ENCODE measurements around the gene MARK3.
"Not testable (repeated sequence)": the region's sequence is repeated elsewhere in the genome, so short reads cannot be mapped to it uniquely, and the experiment has no call there.

The MARK3 gene

DNA sequence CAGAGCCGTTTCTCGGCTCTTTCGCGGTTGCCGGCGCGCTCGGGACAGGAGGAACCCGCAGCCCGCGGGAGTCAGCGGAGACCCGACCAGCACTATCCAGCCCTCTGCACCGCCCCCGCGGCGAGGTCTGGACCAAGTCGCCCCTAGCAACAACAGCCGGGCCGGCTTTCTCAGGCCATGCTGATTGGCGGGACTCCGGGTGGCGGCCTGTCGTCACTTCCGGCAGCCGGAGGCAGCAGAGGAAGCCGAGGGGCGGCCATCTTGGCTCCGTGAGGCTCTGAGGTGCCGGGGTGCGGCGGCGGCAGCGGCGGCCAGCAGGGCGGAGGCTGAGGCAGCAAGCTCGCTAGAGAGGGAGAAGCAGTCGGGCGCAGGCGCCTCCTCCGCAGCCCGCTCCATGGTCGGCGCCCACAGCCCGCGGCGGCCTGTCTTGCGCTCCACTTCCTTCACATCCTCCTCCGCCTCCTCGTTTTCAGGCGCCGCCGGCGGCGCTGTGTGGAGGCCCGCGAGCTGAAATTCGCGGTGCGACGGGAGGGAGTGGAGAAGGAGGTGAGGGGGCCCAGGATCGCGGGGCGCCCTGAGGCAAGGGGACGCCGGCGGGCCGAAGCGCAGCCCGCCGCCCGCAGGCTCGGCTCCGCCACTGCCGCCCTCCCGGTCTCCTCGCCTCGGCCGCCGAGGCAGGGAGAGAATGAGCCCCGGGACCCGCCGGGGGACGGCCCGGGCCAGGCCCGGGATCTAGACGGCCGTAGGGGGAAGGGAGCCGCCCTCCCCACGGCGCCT is at the start of gene MARK3:
MARK3 (plus strand) TSS at position 264 of the 777 bp plus-strand sequence. CDS start 615 bp downstream, outside the sequence.
- DNase-seq: peak; percentile 98

DNA sequence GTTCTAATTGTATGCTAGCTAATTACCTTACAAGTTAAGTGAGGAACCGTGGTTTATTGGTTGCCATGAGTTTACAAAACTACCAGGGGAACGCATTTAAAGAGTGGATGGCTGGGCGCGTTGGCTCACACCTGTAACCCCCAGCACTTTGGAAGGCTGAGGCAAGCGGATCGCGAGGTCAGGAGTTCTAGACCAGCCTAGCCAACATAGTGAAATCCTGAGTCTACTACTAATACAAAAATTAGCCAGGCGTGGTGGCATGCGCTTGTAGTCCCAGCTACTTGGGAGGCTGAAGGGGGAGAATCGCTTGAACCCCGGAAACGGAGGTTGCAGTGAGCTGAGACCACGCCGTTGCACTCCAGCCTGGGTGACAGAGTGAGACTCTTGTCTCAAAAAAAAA is 49.0 kb upstream of the MARK3 start:
- no peak for DNase-seq

DNA sequence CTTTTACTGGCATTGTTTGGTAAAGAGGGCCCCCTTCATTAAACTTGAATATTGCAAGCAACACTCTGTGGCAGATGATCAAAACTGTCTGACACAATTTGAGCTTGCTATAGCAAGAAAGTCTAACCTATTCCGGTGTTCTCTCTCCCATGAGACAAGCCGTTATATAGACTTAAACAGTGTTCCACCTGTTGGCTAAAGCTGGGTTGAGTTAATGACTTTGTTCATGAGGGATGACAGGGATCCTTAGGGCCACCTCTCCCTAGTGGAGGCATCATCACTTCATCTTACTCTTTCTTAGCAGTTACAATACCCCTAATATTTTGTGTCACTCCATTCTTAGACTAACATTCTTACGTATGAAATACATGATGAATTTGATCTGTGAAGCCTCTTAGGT is 47.4 kb upstream of the MARK3 start:
- no peak for DNase-seq

DNA sequence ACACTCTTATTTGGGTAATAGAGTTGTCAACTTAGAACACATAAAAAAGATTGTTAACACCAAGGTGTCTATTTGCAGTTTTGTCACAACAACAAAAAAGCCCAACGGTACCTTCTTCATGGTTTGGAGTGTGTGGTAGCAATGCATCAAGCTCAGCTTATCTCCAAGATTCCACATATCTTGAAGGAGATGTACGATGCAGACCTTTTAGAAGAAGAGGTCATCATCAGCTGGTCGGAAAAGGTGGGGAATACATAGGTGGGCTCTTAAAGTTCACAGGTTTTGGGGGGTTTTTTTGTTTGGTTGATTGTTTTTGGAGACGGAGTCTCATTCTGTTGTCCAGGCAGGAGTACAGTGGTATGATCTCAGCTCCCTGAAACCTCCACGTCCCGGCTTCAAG is 45.7 kb upstream of the MARK3 start:
- no peak for DNase-seq

DNA sequence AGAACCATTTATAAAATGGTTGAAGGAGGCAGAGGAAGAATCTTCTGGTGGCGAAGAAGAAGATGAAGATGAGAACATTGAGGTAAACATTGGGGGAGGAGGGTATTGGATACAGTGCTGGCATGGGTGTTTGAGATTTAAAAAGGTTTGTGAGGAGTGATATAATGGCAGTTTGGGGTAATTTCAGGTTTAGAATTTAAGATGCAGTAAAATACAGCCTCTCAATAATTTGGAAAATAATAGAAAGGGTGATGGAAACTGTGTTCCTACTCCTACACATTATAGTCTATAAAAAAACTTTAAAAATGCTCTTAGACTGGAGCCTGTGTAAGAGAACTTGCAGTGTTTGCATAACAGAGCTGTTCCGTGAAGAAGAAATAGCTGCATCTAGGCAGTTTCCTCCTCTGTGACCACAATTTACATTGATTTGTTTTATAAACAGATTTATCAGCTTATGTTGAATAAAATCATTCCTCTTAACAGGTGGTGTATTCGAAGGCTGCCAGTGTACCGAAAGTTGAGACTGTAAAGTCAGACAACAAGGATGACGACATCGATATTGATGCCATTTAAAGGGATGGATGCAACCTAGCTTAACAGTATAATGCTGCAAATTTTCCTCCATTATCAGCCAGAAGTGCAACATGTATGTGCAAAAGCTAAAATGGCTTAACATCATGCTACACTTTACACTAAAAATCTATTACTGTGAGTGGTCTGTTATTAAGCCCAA is 44.6 kb upstream of the MARK3 start:
- DNase-seq: no peak

DNA sequence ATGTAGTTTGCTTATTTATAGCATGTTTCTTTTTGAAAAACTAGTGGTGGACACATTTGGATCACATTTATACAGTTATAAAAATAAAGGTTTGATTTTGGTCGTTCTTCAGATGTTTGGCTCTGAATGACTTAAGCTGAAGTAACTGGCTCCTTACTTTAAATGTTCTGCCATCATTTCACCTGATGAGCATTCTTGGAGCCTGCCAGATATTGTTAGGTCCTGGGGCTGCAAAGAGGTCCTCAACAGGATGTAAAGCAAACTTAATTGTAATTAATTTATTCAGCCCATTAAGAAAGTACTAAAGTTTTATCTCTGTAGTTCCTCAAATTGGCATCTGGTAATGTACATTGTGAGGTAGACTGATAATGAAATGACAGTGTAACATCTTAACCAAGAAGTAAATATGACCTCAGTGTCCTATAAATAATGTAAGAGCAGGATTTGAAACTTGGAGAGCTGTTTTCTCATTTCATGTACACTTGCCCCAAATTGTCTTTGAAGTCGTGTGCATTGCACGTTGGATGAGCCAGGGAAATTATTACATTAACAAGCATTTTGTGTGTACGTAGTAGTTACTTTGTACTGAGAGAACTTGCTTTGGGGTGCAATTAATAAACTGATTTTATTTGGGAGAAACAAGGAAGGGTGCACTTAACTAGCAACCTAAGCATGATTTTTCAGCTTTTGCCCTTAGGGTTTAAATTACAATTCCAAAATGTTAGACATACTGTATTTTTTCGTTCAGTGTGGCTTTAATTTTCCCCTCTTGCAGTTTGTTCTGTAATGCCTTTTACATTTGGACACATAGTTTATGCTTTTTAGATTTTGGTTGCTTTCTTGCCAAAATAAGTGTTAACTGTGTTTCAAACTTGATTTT is 43.7 kb upstream of the MARK3 start:
- no peak for DNase-seq

DNA sequence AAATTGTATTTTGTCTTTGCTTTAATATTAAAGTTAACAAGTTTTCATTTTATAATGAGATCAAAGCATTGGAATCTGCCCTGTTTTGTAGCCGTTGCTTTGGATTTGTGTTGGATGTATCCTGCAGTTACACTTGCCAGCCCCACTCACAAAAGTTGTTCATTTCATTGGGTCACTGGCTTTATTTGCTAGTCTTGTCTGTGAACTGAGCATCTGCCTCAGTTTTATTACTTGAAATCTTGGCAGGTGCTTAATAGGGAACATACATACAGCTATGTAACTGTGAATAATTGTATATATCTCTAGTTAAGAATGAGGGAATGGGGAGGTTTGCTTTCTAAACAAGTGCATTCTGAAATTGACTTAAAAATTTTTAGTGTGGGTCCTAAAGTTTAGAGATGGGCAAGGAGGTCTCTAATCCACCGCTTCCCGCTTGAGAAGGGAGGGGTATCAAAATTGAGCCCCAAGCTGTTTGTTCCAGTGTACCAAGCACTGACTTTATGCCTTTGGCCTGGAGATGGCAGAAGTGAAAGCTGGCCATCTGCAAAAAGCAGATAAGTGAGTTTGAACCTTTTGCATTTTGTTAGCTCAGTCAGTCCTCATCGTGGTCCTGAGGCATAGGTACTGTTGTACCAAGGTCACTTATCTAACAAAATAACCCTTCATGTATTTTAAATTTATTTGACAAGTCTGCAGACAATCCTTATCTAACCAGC is 41.9 kb upstream of the MARK3 start:
- no peak for DNase-seq

DNA sequence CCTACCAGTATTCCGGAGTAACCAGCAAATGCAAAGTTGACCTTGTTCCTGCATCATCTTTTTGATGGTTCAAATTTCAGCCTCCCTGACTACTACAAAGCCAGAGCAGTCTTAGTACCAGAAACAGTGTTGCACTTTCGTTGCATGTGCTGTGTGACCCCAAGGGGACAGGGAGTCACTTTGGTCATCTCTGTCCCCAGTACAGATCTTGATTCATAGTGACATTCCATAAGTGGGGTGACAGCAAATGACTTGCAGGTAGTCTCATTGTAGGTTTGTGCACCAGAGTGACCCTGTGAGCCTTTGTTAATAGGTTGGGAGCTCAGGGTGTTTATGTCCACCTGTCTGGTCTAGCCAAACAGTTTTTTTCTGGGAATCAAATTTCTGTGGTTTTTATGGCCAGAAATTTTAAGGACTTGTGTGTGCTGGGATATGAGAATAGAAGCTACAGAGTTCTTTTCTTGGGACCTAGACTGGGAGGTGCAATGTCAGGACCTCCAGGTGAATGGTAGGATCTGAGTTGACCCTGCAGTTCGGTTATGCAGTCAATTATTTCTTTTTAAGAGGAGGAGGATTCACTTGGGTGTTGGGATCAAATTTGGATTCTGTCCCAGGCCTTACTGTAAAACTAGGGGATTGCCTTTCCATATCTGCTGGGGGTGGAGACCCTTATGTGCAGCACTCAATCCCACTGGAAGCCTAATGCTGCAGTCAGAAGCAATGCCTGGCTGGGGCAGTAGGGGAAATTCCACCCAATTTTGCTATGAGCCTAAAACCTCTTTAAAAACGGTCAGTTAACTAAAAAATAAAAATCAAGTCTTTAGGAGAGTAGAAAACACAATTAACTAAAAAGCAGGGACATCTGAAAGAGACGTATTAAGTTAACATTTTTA is 41.1 kb upstream of the MARK3 start:
- DNase-seq: no peak

DNA sequence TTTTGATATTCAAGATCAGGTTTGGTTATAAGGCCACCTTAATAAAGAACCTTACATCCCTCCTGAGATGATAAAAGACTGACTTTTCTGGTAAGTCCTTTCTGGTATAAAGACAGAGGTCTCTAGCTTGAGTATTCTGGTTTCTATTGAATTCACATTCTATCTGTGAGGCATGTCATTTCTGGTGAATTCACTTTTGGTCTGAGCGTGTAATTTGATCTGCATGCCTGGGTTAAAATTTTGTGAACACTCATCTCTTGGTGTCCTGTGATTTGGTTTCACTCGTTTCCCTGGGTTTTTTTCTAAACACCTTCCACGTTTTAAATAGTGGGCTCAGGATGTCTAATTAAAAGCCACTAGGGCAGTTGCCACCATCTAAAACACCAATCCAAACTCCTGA is 38.9 kb upstream of the MARK3 start:
- DNase-seq: no peak

DNA sequence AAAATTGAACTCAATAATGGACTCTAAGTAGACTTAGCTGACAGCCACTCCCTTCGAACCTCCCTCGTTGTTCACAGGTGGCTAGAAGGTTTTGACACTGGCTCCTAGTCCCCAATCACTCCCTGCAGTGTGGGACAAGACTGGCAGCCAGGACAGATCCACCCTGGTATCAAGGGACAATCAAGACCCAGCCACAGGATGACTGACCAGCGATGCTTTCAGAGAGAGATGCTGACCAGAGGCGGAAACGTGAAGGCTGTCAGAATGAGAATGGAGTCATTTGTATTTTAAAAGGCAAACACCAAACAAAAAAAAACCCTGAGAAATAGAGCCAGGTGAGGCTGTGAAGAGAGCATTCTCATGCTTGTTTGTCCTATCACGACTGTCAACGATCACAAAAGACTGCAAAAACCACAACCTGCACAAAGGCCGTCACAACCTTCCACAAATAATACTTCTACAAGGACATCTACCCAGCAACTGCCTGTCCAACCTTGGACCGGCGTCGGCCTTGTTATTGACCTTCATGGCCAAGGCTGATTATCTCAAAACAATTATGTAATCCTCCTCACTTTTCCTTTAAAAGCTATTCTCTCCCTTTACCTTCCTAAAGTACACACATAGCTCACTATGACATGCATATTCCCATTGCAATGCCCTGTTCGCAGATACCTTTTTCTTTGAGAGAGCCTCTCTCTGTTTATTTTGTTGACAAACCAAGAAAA is 38.0 kb upstream of the MARK3 start:
- no peak for DNase-seq

DNA sequence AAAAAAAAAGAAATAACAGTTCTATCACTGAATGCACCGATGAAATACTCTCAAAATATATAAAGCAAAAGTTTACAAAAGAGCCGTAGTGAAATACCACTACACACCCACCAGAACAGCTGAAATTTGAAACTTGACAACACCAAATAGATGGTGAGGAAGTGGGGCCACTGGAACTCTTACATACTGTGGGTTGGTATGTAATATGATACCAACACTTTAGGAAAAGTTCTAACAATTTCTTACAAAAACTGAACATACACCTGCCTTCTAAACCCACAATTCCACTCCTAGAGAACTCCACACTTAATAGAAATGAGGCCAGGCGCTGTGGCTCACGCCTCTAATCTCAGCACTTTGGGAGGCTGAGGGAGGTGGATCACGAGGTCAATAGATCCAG is 37.1 kb upstream of the MARK3 start:
- DNase-seq: no peak

DNA sequence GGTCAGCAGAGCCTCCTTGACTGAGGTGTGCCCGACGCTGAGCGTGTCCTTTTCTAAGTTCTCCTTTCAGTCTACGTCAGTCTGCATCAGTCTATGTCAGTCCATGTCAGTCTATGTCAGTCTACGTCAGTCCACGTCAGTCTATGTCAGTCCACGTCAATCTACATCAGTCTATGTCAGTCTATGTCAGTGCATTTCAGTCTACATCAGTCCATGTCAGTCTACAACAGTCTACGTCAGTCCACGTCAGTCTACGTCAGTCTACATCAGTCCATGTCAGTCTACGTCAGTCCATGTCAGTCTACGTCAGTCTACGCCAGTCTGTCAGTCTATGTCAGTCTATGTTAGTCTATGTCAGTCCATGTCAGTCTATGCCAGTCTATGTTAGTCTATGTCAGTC is 35.2 kb upstream of the MARK3 start:
- DNase-seq: no peak

DNA sequence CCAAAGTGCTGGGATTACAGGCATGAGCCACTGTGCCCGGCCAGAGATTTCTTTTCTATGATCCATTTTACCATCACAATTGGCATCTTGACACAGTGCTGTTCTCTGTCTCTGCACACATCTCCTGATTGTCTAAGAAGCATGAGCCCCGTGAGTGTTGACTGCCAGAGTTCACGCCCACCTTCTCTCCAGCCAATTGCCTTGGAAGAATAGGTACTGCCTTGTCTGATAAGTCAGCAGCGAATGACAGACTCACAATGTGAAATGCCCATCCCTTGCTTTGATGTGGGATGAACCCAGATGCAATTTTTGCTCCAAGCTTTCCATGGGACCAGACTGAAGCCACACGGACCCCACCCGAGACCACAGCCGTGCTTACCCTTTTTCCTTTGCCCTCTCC is 31.9 kb upstream of the MARK3 start:
- DNase-seq: no peak

DNA sequence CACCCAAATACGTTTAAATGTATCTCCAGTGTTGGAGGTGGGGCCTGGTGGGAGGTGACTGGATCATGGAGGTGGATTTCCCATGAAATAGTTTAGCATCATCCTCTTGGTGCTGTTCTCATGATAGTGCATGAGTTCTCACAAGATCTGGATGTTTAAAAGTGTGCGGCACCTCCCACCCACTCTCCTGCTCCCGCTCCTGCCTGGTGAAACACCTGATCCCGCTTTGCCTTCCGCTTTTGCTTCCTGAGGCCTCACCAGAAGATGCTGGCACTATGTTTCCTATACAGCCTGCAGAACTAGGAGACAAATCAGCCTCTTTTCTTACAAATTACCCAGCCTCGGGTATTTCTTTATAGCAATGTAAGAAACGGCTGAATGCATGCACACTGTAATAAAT is 31.1 kb upstream of the MARK3 start:
- no peak for DNase-seq

DNA sequence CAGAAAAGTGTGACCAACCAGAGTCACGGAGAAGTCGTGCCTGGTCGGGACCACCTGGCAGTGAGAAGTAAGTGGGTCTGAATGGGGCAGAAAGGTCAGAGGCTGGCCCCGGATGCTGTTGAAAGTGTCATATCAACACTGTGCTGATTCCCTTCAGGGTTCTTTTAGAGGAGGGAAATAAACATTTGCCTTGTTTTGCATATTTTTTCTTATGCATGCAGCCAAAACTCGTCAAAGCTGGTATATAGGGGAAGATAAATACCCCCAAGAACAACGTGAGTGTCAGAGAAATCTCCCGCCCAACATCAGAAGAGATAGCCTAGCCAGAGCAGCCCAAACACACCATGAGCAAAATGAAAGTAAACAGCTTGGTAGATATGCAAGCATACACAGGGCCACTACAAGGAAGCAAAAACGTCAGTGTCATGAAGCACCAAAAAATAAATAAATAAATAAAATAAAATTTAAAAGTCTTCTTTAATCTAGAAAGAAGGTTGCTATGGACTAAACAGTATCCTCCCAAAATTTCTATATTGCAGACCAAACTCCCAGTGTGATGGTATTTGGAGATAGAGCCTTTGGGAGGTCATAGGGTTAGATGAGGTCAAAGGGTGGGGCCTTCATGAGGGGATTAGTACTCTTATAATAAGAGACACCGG is 29.1 kb upstream of the MARK3 start:
- DNase-seq: no peak

DNA sequence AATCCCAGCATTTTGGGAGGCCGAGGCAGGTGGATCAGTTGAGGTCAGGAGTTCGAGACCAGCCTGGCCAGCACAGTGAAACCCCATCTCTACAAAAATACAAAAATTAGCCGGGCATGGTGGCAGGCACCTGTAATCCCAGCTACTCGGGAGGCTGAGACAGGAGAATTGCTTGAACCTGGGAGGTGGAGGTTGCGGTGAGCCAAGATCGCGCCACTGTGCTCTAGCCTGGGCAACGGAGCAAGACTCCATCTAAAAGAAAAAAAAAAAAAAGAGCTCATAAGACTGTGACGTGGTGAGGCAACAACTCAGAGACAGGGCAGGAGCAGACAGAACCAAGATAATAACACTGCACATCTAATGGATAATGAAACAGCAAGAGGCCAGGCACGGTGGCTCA is 27.7 kb upstream of the MARK3 start:
- DNase-seq: not testable (repeated sequence)

DNA sequence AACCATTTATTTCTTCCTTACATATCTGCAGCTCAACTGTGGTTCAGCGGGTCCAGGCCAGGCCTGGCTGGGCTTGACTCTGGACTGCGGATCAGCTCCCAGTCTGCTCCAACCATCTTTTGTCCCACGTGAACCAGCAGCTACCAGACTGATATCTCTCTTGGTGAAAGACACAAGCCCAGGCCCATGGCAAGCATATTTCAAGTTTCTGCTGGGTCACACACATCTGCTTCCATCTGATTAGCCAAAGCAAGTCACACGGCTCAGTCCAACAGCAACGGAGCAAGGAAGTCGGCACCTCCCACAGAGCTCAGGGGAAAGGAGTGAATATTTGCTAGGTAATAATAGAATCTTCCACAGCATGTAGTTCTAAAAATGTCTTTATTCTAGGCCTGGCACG is 24.7 kb upstream of the MARK3 start:
- DNase-seq: no peak

DNA sequence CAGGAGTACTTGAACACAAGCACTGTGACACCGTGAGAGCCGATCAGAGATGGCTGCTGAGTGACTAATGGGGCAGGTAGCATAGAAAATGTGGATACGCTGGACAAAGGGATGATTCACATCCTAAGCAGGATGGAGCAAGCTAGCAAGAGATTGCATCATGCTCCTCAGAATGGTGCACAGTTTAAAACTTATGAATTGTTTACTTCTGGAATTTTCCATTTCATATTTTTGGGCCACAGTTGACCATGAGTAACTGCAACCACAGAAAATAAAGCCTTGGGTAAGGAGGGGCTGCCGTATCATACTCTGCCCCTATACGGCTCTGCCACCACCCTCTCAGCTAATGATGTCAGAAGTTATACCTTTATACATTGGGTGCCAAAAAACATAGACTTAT is 23.3 kb upstream of the MARK3 start:
- DNase-seq: peak; percentile 25

DNA sequence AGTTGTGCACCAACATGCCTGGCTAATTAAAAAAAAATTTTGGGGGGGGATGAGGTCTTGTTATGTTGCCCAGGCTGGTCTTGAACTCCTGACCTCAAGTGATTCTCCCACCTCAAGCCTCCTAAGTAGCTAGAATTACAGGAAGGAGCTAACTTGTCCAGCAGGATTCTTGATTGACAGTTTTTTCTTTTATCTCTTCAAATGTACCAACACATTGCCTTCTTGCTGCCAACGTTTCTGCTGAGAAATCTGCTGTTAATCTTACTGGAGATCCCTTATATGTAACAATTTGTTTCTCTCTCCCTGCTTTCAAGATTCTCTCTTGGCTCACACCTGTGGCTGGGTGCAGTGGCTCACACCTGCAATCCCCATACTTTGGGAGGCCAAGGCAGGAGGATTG is 22.4 kb upstream of the MARK3 start:
- no peak for DNase-seq

DNA sequence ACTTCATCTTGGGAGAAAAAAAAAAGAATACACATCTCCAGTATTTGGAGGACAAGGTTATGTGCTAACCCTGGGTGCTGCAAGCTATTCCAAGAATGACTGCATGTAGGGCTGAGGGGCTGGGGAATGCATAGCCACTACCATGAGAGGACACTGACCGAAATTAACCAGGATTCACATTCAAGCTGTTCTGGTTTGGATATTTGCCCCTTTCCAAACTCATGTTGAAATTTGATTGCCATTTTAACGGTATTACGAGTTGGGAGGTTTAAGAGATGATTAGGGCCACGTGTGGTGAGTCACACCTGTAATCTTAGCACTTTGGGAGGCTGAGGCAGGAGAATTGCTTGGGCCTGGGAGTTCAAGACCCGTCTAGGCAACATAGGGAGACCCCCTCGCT is 18.5 kb upstream of the MARK3 start:
- no peak for DNase-seq

DNA sequence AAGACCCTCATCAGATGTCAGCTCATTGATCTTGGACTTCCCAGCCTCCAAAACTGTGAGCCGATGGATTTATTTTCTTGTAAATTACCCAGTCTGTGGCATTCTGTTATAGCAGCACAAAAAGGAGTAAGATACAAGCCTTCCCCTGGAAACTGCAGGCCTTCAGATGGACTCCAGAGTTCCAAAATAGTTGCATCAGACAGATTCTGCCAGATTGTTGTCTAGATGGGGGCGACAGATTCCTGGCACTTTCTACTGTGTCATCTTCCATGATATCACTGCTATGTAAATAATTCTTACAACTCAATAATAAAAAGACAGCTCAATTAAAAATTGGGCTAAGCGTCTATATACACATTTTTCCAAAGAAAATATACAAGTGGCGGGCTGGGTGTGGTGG is 17.2 kb upstream of the MARK3 start:
- no peak for DNase-seq

All from activated CD4-positive, alpha-beta T cell treated with anti-CD3 and anti-CD28 coated beads, Interleukin-10, Interleukin-2, amounts not matched to agents 100 ng/mL and 50 ng/mL, durations not matched to agents 16 hours and 8 hours (primary cell).